K562 (cell line): Measurements from ENCODE around the gene PTPRT. TPM values are rescaled to one million over a fixed set of nuclear protein-coding genes. Genes with fewer than 3 reads are reported as not detected.

ENCODE experiments used
- ATAC-seq: fragments of 200-7000 bp; cut with Tn5 transposase; 3 replicates; pipeline ENCODE4 v1.9.1; 2020; ENCODE audit warnings: moderate library complexity
- BruUV-seq: library from RNA; stranded (reverse); fragments of 400-500 nt; replicated peaks from 2 replicates; lab custom pipeline; 2021; lab: Mats Ljungman, UMichigan
- CTCF ChIA-PET: fragments of 300-600 bp; formaldehyde crosslinking; extraction: SDS; loops from one replicate; lab custom pipeline; 2021; ENCODE audit warnings: low intra/inter-chr PET ratio; lab: Yijun Ruan, JAX
- POLR2A ChIA-PET: fragments of 300-600, 350-650 bp; sonication (Branson Sonifier 250); formaldehyde crosslinking; extraction: SDS; loops from one replicate; lab custom pipeline; 2021; ENCODE audit warnings: antibody characterized with exemption, inconsistent platforms; lab: Yijun Ruan, JAX
- DNase-seq, 4 experiments: peaks; one replicate each; pipeline versions ENCODE4 v3.0.0 to v3.0.0-alpha.2; 2011 to 2018; ENCODE audit warnings: low spot score in 3 of 4, mixed read lengths in 3 of 4; ENCODE audit errors: extremely low read depth in 1 of 4
- FAIRE-seq: peaks from 2 replicates; lab custom pipeline; 2011; peaks lifted over from hg19 to GRCh38; lab: Jason Lieb, UNC
- H2AFZ ChIP-seq: 2 replicates; pipeline ENCODE4 v1.6.0; 2011; ENCODE audit warnings: low read depth, low read length, control low read depth, inconsistent platforms
- H3K27ac ChIP-seq: fragments of 200-600 bp; 3 replicates; pipeline ENCODE4 v1.8.0; 2011; ENCODE audit warnings: low read depth, mild to moderate bottlenecking, control low read depth, inconsistent platforms, low read length, moderate library complexity, mixed read lengths; ENCODE audit errors: extremely low read depth
- H3K27me3 ChIP-seq, 2 experiments: fragments of 300-600 bp in 1 of 2; 2 replicates in 1 of 2; 3 replicates in 1 of 2; pipeline versions ENCODE4 v1.6.0 to v1.8.0; 2011; ENCODE audit warnings: inconsistent platforms in 2 of 2, low read length in 2 of 2, mild to moderate bottlenecking in 1 of 2, mixed read lengths in 1 of 2, moderate library complexity in 1 of 2; ENCODE audit not compliant: control insufficient read depth in 2 of 2, insufficient read depth in 2 of 2
- H3K36me3 ChIP-seq: fragments of 300-600 bp; 3 replicates; pipeline ENCODE4 v1.8.0; 2011; ENCODE audit warnings: mild to moderate bottlenecking, low read length, inconsistent platforms; ENCODE audit not compliant: control insufficient read depth, insufficient read depth
- H3K4me1 ChIP-seq, 2 experiments: fragments of 200-600 bp in 1 of 2; replicated peaks in 1 of 2; 2 replicates in 1 of 2; 3 replicates in 1 of 2; pipeline versions ENCODE4 v1.5.1 to v1.8.0; 2011; ENCODE audit warnings: inconsistent platforms in 2 of 2, low read length in 2 of 2, mild to moderate bottlenecking in 1 of 2, mixed read lengths in 1 of 2, moderate library complexity in 1 of 2; ENCODE audit not compliant: control insufficient read depth in 2 of 2, insufficient read depth in 2 of 2
- H3K4me2 ChIP-seq: 2 replicates; pipeline ENCODE4 v1.6.1; 2011; ENCODE audit warnings: low read length, control low read depth, inconsistent platforms, mixed read lengths; ENCODE audit not compliant: insufficient read depth
- H3K4me3 ChIP-seq: fragments of 200-600 bp; sonication (generic), shearing (Covaris generic); 2 replicates; pipeline ENCODE4 v1.5.1; 2016; ENCODE audit warnings: control low read depth, inconsistent platforms
- H3K79me2 ChIP-seq: fragments of 200-600 bp; 3 replicates; pipeline ENCODE4 v1.8.0; 2011; ENCODE audit warnings: low read length, inconsistent platforms; ENCODE audit not compliant: control insufficient read depth, insufficient read depth
- H3K9ac ChIP-seq, 2 experiments: 2 replicates each; pipeline versions ENCODE4 v1.6.0 to v1.6.1; 2011; ENCODE audit warnings: low read depth in 2 of 2, low read length in 2 of 2, control low read depth in 1 of 2, inconsistent platforms in 1 of 2, mild to moderate bottlenecking in 1 of 2, mixed read lengths in 1 of 2; ENCODE audit not compliant: insufficient read depth in 1 of 2
- H3K9me1 ChIP-seq: one replicate; pipeline ENCODE4 v1.6.0; 2011; ENCODE audit warnings: inconsistent platforms, mild to moderate bottlenecking, low read length, moderate library complexity; ENCODE audit not compliant: control insufficient read depth, insufficient read depth
- H3K9me3 ChIP-seq: replicated peaks from 2 replicates; pipeline ENCODE4 v1.5.1; 2011; ENCODE audit warnings: low read depth, low read length, inconsistent platforms; ENCODE audit not compliant: control insufficient read depth, insufficient read depth
- H4K20me1 ChIP-seq: replicated peaks from 2 replicates; pipeline ENCODE4 v1.6.1; 2011; ENCODE audit warnings: low read length, inconsistent platforms, mixed read lengths; ENCODE audit not compliant: control insufficient read depth, insufficient read depth
- CCNT2 ChIP-seq: IDR thresholded peaks from 2 replicates; pipeline ENCODE4 v1.6.1; 2011; ENCODE audit warnings: borderline replicate concordance, low read depth, mild to moderate bottlenecking, moderate library complexity, mixed read lengths, low read length; ENCODE audit not compliant: insufficient read length; ENCODE audit errors: extremely low read depth
- CEBPG ChIP-seq, 3 experiments: fragments of 200-800 bp in 1 of 3; sonication (Bioruptor generic) in 1 of 3; sonication (generic) in 1 of 3; formaldehyde crosslinking in 1 of 3; IDR thresholded peaks in 2 of 3; conservative IDR thresholded peaks in 1 of 3; 2 replicates each; pipeline versions ENCODE4 v1.6.1 to v1.8.0; 2016 to 2022; ENCODE audit warnings: missing compliant biosample characterization in 2 of 3, missing genetic modification characterization in 2 of 3, mild to moderate bottlenecking in 1 of 3, missing genetic modification reagents in 1 of 3
- HCFC1 ChIP-seq: IDR thresholded peaks from 2 replicates; pipeline ENCODE4 v1.6.1; 2012; ENCODE audit warnings: low read depth, low read length, improper control_type of control experiment
- KAT7 ChIP-seq: sonication (generic); formaldehyde crosslinking; IDR thresholded peaks from 2 replicates; pipeline ENCODE4 v1.8.0; 2022; ENCODE audit warnings: missing genetic modification reagents, mild to moderate bottlenecking, borderline replicate concordance
- LEF1 ChIP-seq: fragments of 450-650 bp; IDR thresholded peaks from 2 replicates; pipeline ENCODE4 v1.6.1; 2016; ENCODE audit warnings: mild to moderate bottlenecking
- NR1H2 ChIP-seq: sonication (generic); formaldehyde crosslinking; IDR thresholded peaks from 2 replicates; pipeline ENCODE4 v1.4.0; 2020; ENCODE audit warnings: mild to moderate bottlenecking, missing genetic modification reagents
- PML ChIP-seq: IDR thresholded peaks from 2 replicates; pipeline ENCODE4 v1.6.1; 2012; ENCODE audit warnings: low read length, inconsistent platforms
- SP2 ChIP-seq: IDR thresholded peaks from 2 replicates; pipeline ENCODE4 v1.6.1; 2011; ENCODE audit warnings: mild to moderate bottlenecking, low read depth, low read length, moderate library complexity; ENCODE audit not compliant: poor library complexity, severe bottlenecking; ENCODE audit errors: extremely low read depth
- ZNF121 ChIP-seq: sonication (generic); formaldehyde crosslinking; conservative IDR thresholded peaks from 2 replicates; pipeline ENCODE4 v1.8.0; 2022; ENCODE audit warnings: missing genetic modification reagents
- ZNF551 ChIP-seq: fragments of 250-450 bp; sonication (Bioruptor Pico); IDR thresholded peaks from 2 replicates; pipeline ENCODE4 v1.5.0; 2021; ENCODE audit warnings: mild to moderate bottlenecking, moderate library complexity
- WGBS: fragments of 100-300 bp; shearing (Covaris generic); methylation state at CpG from one replicate; pipeline ENCODE4 v1.1.6; 2016; ENCODE audit warnings: low coverage, mixed read lengths; ENCODE audit not compliant: insufficient coverage; ENCODE audit errors: missing lambda C conversion rate; 5-methylcytosine and 5-hydroxymethylcytosine counted together
- in situ Hi-C: fragments of 300-500 bp; cut with MboI; formaldehyde crosslinking; loops from 4 replicates; pipeline ENCODE4 v1.15.0; 2018; ENCODE audit warnings: inconsistent platforms, mixed read lengths
- intact Hi-C: fragments of 100-400 bp; cut with micrococcal nuclease; formaldehyde crosslinking; loops from 2 replicates; pipeline ENCODE4 v1.14.2; 2022
- polyA plus RNA-seq, 8 experiments: library from polyadenylated mRNA; depleted of rRNA in 4 of 8; stranded (reverse) in 5 of 8; unstranded in 3 of 8; fragments of >200 nt; fragmentation: Nextera tagmentation in 2 of 8; fragmentation: Illumina TruSeq in 1 of 8; extraction: Ambion mirVana in 2 of 8; extraction: Trizol in 1 of 8; gene quantifications; 2 replicates each; pipeline versions ENCODE4 v1.2.1 to v1.2.3, GENCODE V29; 2011 to 2014; ENCODE audit warnings: inconsistent platforms in 1 of 8, missing spikeins in 1 of 8
- total RNA-seq, 7 experiments: library from RNA; depleted of rRNA in 6 of 7; stranded (reverse); fragments of >200 nt in 6 of 7; fragmentation: Illumina TruSeq in 2 of 7; extraction: Trizol in 2 of 7; gene quantifications; 2 replicates each; pipeline versions ENCODE4 v1.2.1 to v1.2.3, GENCODE V29; 2011 to 2021; ENCODE audit warnings: low replicate concordance in 1 of 7
- TF ChIP-seq, protein P1 (sequence below): fragments of 450-650 bp; IDR thresholded peaks from 2 replicates; pipeline ENCODE4 v1.6.1; 2016; ENCODE audit warnings: mild to moderate bottlenecking
- TF ChIP-seq, protein P2 (sequence below): fragments of 450-650 bp; IDR thresholded peaks from 2 replicates; pipeline ENCODE4 v1.6.1; 2017; ENCODE audit warnings: mild to moderate bottlenecking, moderate library complexity
- TF ChIP-seq, protein P3 (sequence below): sonication (generic); formaldehyde crosslinking; IDR thresholded peaks from 2 replicates; pipeline ENCODE4 v1.8.0; 2022; ENCODE audit warnings: mild to moderate bottlenecking, missing genetic modification reagents, borderline replicate concordance

PTPRT gene
- total and polyA plus RNA-seq, 9 of the 15 experiments (the other 6 are each of a cell fraction or from before 2014, with no cell fraction given) = not detected

DNA sequence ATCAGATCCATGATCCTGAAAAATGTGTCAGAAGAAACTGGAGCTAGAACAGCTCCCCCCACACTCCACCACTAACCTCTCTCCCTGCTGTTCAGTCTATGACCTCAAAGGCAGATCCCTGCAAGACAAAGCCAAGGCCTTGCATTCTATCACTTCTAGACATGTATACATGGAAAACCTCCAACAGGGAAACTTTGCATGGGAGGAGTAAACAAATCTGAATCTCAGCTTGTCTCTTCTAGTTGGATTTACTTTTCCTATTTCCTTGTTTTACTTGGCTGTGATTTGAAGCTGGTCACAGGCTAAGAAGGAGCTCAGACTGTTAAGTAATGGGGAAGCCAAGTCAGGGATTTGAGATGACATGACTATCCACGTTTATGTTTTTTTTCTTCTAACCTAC is 1114.8 kb downstream of the PTPRT start:
- WGBS = 0% methylated on average over 1 of the region's 1 CpG
- ChIA-PET POLR2A (interaction anchor here (0.6 to 1.2 kb wide), 2 partner anchors 15 to 124 kb away, joined by 3 to 4 read pairs; no protein-coding TSS in a partner anchor), CTCF (no interaction called here)
- intact Hi-C loops = no loop called here
- in situ Hi-C loops = no loop called here
- Histone ChIP-seq H3K27me3 (no peaks in the 10 kb centered on the region; a peak in 2 of 5 replicates), H4K20me1 (no peaks in the 10 kb centered on the region), H3K9ac (no peak overlapping the region), H3K9me1 (no peaks in the 10 kb centered on the region), H3K27ac (no peak overlapping the region), H3K9me3 (no peaks in the 10 kb centered on the region), H3K4me3 (no peak overlapping the region), H3K36me3 (no peaks in the 10 kb centered on the region), H3K4me2 (no peak overlapping the region), H3K79me2 (no peaks in the 10 kb centered on the region), H3K4me1 (no peaks in the 10 kb centered on the region), H2AFZ (no peak overlapping the region)
- FAIRE-seq = no peak
- DNase-seq = no peak
- no peak for ATAC-seq
- no TSS peak for BruUV-seq
- TF ChIP-seq LEF1 = no peak
- no peak for TF ChIP-seq KAT7 (CRISPR knock-in tag)
- TF ChIP-seq, protein P1, sequence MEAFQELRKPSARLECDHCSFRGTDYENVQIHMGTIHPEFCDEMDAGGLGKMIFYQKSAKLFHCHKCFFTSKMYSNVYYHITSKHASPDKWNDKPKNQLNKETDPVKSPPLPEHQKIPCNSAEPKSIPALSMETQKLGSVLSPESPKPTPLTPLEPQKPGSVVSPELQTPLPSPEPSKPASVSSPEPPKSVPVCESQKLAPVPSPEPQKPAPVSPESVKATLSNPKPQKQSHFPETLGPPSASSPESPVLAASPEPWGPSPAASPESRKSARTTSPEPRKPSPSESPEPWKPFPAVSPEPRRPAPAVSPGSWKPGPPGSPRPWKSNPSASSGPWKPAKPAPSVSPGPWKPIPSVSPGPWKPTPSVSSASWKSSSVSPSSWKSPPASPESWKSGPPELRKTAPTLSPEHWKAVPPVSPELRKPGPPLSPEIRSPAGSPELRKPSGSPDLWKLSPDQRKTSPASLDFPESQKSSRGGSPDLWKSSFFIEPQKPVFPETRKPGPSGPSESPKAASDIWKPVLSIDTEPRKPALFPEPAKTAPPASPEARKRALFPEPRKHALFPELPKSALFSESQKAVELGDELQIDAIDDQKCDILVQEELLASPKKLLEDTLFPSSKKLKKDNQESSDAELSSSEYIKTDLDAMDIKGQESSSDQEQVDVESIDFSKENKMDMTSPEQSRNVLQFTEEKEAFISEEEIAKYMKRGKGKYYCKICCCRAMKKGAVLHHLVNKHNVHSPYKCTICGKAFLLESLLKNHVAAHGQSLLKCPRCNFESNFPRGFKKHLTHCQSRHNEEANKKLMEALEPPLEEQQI = no peak
- TF ChIP-seq NR1H2 (CRISPR knock-in tag) = no peak
- TF ChIP-seq, protein P2, sequence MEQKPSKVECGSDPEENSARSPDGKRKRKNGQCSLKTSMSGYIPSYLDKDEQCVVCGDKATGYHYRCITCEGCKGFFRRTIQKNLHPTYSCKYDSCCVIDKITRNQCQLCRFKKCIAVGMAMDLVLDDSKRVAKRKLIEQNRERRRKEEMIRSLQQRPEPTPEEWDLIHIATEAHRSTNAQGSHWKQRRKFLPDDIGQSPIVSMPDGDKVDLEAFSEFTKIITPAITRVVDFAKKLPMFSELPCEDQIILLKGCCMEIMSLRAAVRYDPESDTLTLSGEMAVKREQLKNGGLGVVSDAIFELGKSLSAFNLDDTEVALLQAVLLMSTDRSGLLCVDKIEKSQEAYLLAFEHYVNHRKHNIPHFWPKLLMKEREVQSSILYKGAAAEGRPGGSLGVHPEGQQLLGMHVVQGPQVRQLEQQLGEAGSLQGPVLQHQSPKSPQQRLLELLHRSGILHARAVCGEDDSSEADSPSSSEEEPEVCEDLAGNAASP = no peak
- no peak for TF ChIP-seq ZNF551 (CRISPR knock-in tag)
- TF ChIP-seq, protein P3, sequence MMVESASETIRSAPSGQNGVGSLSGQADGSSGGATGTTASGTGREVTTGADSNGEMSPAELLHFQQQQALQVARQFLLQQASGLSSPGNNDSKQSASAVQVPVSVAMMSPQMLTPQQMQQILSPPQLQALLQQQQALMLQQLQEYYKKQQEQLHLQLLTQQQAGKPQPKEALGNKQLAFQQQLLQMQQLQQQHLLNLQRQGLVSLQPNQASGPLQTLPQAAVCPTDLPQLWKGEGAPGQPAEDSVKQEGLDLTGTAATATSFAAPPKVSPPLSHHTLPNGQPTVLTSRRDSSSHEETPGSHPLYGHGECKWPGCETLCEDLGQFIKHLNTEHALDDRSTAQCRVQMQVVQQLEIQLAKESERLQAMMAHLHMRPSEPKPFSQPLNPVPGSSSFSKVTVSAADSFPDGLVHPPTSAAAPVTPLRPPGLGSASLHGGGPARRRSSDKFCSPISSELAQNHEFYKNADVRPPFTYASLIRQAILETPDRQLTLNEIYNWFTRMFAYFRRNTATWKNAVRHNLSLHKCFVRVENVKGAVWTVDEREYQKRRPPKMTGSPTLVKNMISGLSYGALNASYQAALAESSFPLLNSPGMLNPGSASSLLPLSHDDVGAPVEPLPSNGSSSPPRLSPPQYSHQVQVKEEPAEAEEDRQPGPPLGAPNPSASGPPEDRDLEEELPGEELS (CRISPR knock-in tag) = no peak
- TF ChIP-seq CEBPG (CRISPR knock-in tag; IDR thresholded peaks at IDR 0.05) = no peak
- no peak for TF ChIP-seq CEBPG (tag; conservative IDR thresholded peaks at IDR 0.05 in 1 of 2, IDR thresholded peaks at IDR 0.05 in 1 of 2)
- no peak for TF ChIP-seq ZNF121 (CRISPR knock-in tag)
- no peak for TF ChIP-seq PML
- TF ChIP-seq SP2 = no peak
- TF ChIP-seq HCFC1 = no peak
- TF ChIP-seq CCNT2 = no peak
